HepG2 (cell line): Measurements from ENCODE around the gene P4HTM. TPM values are rescaled to one million over a fixed set of nuclear protein-coding genes. Genes with fewer than 3 reads are reported as not detected.

Experiments used
- EED ChIP-seq: sonication (generic); formaldehyde crosslinking; IDR thresholded peaks from 2 replicates; pipeline ENCODE4 v1.5.0; 2020; ENCODE audit warnings: mild to moderate bottlenecking, missing genetic modification reagents
- GZF1 ChIP-seq: sonication (generic); formaldehyde crosslinking; IDR thresholded peaks from 2 replicates; pipeline ENCODE4 v1.5.1; 2020; ENCODE audit warnings: mild to moderate bottlenecking, missing genetic modification reagents
- HNRNPUL1 ChIP-seq: fragments of 200-400 bp; formaldehyde crosslinking; IDR thresholded peaks from 2 replicates; pipeline ENCODE4 v1.6.1; 2017; ENCODE audit warnings: low read depth, mild to moderate bottlenecking, low read length, moderate library complexity
- MED1 ChIP-seq: sonication (generic); formaldehyde crosslinking; IDR thresholded peaks from 2 replicates; pipeline ENCODE4 v1.4.0; 2020; ENCODE audit warnings: missing genetic modification reagents
- MLXIP ChIP-seq: sonication (generic); formaldehyde crosslinking; IDR thresholded peaks from 2 replicates; pipeline ENCODE4 v1.9.0; 2021; ENCODE audit warnings: missing genetic modification reagents, borderline replicate concordance
- MXD4 ChIP-seq: IDR thresholded peaks from 2 replicates; pipeline ENCODE4 v1.6.1; 2016; ENCODE audit warnings: mild to moderate bottlenecking, missing biosample characterization, missing genetic modification reagents
- NR1H2 ChIP-seq: sonication (generic); formaldehyde crosslinking; IDR thresholded peaks from 2 replicates; pipeline ENCODE4 v1.8.1; 2022; ENCODE audit warnings: low read depth, missing genetic modification reagents, borderline replicate concordance
- ZNF24 ChIP-seq: fragments of 450-650 bp; IDR thresholded peaks from 2 replicates; pipeline ENCODE4 v1.6.1; 2017; ENCODE audit warnings: antibody characterized with exemption, mild to moderate bottlenecking
- ZNF281 ChIP-seq: sonication (generic); formaldehyde crosslinking; IDR thresholded peaks from 2 replicates; pipeline ENCODE4 v1.4.0; 2020; ENCODE audit warnings: missing genetic modification reagents, borderline replicate concordance
- ZNF574 ChIP-seq: sonication (generic); formaldehyde crosslinking; IDR thresholded peaks from 2 replicates; pipeline ENCODE4 v1.4.0; 2020; ENCODE audit warnings: missing genetic modification reagents
- ZSCAN20 ChIP-seq: sonication (generic); formaldehyde crosslinking; IDR thresholded peaks from 2 replicates; pipeline ENCODE4 v1.4.0; 2020; ENCODE audit warnings: missing genetic modification reagents, mild to moderate bottlenecking, borderline replicate concordance
- polyA plus RNA-seq, 8 experiments: library from polyadenylated mRNA; depleted of rRNA in 3 of 8; stranded (reverse) in 7 of 8; unstranded in 1 of 8; fragments of >200 nt; fragmentation: Illumina TruSeq in 4 of 8; extraction: Trizol in 4 of 8; gene quantifications; 2 replicates each; pipeline versions ENCODE4 v1.2.1 to v1.2.3, GENCODE V29; 2011 to 2016; ENCODE audit warnings: low read depth in 4 of 8, missing spikeins in 1 of 8, mixed read lengths in 1 of 8; ENCODE audit not compliant: insufficient read depth in 1 of 8
- total RNA-seq, 5 experiments: library from RNA; depleted of rRNA; stranded (reverse); fragments of >200 nt; fragmentation: Illumina TruSeq; extraction: Trizol; gene quantifications; 2 replicates each; pipeline ENCODE4 v1.2.3, GENCODE V29; 2016; ENCODE audit warnings: low read depth in 1 of 5
- TF ChIP-seq, protein P1 (sequence below): sonication (generic); formaldehyde crosslinking; IDR thresholded peaks from one replicate; pipeline ENCODE4 v1.5.1; 2020; ENCODE audit warnings: mild to moderate bottlenecking, missing genetic modification reagents; ENCODE audit errors: not compliant biosample characterization

Gene P4HTM
- total and polyA plus RNA-seq, 2 of the 13 experiments (the other 11 are each of a cell fraction or from before 2014, with no cell fraction given), result 0.01 TPM; not detected in 1

GRCh38 chr3:49021213-49021812 lies 31.3 kb downstream of the P4HTM start (continued):
- TF ChIP-seq, protein P1, sequence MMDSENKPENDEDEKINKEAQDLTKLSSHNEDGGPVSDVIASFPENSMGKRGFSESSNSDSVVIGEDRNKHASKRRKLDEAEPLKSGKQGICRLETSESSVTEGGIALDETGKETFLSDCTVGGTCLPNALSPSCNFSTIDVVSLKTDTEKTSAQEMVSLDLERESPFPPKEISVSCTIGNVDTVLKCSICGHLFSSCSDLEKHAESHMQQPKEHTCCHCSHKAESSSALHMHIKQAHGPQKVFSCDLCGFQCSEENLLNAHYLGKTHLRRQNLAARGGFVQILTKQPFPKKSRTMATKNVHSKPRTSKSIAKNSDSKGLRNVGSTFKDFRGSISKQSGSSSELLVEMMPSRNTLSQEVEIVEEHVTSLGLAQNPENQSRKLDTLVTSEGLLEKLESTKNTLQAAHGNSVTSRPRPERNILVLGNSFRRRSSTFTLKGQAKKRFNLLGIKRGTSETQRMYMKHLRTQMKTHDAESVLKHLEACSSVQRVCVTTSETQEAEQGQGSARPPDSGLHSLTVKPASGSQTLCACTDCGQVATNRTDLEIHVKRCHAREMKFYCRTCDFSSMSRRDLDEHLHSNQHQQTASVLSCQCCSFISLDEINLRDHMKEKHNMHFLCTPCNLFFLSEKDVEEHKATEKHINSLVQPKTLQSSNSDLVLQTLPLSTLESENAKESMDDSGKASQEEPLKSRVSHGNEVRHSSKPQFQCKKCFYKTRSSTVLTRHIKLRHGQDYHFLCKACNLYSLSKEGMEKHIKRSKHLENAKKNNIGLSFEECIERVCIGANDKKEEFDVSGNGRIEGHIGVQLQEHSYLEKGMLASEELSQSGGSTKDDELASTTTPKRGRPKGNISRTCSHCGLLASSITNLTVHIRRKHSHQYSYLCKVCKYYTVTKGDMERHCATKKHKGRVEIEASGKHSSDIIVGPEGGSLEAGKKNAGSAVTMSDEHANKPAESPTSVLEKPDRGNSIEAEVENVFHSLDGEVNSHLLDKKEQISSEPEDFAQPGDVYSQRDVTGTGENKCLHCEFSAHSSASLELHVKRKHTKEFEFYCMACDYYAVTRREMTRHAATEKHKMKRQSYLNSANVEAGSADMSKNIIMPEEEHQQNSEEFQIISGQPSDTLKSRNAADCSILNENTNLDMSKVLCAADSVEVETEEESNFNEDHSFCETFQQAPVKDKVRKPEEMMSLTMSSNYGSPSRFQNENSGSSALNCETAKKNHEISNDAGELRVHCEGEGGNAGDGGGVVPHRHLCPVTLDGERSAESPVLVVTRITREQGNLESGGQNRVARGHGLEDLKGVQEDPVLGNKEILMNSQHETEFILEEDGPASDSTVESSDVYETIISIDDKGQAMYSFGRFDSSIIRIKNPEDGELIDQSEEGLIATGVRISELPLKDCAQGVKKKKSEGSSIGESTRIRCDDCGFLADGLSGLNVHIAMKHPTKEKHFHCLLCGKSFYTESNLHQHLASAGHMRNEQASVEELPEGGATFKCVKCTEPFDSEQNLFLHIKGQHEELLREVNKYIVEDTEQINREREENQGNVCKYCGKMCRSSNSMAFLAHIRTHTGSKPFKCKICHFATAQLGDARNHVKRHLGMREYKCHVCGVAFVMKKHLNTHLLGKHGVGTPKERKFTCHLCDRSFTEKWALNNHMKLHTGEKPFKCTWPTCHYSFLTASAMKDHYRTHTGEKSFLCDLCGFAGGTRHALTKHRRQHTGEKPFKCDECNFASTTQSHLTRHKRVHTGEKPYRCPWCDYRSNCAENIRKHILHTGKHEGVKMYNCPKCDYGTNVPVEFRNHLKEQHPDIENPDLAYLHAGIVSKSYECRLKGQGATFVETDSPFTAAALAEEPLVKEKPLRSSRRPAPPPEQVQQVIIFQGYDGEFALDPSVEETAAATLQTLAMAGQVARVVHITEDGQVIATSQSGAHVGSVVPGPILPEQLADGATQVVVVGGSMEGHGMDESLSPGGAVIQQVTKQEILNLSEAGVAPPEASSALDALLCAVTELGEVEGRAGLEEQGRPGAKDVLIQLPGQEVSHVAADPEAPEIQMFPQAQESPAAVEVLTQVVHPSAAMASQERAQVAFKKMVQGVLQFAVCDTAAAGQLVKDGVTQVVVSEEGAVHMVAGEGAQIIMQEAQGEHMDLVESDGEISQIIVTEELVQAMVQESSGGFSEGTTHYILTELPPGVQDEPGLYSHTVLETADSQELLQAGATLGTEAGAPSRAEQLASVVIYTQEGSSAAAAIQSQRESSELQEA (CRISPR knock-in tag), result no peak
- TF ChIP-seq ZNF281 (CRISPR knock-in tag) (0 out of 2 replicates have a peak, but pooled peaks have one; percentile 16), ZNF24 (no peak), ZNF574 (CRISPR knock-in tag) (no peak), MED1 (CRISPR knock-in tag) (peak; percentile 63), ZSCAN20 (CRISPR knock-in tag) (0 out of 2 replicates have a peak, but pooled peaks have one; percentile 79), HNRNPUL1 (no peak), MLXIP (CRISPR knock-in tag) (no peak), MXD4 (CRISPR knock-in tag) (no peak), EED (CRISPR knock-in tag) (no peak), NR1H2 (CRISPR knock-in tag) (no peak; the same call in 1 of the 2 replicates), GZF1 (CRISPR knock-in tag) (no peak)
